Kidney (tissue), 14 donors: ENCODE data around the gene YAP1. TPM values are rescaled to one million over a fixed set of nuclear protein-coding genes. Genes with fewer than 3 reads are reported as not detected.

ENCODE experiments used
- DNase-seq, 5 donors: peaks; one replicate each; pipeline ENCODE4 v3.0.0-alpha.2; 2013 to 2020
- FAIRE-seq: peaks from 2 replicates; lab custom pipeline; 2012; peaks lifted over from hg19 to GRCh38; lab: Jason Lieb, UNC
- H3K27ac ChIP-seq, 2 donors: one replicate each; pipeline ENCODE4 v1.7.0; 2013; ENCODE audit warnings: low read depth in 2 of 2, low read length in 2 of 2, inconsistent platforms in 1 of 2
- H3K27me3 ChIP-seq: one replicate; pipeline ENCODE4 v1.7.1; 2013; ENCODE audit warnings: low read length, inconsistent platforms; ENCODE audit not compliant: control insufficient read depth, insufficient read depth
- H3K36me3 ChIP-seq, 3 donors: one replicate each; pipeline versions ENCODE4 v1.7.0 to v1.7.1; 2013; ENCODE audit warnings: low read length in 3 of 3, control low read depth in 1 of 3, inconsistent platforms in 1 of 3; ENCODE audit not compliant: insufficient read depth in 3 of 3, control insufficient read depth in 2 of 3
- H3K4me1 ChIP-seq, 3 donors: one replicate each; pipeline versions ENCODE4 v1.7.0 to v1.7.1; 2013; ENCODE audit warnings: low read length in 3 of 3, inconsistent platforms in 1 of 3, low read depth in 1 of 3; ENCODE audit not compliant: control insufficient read depth in 2 of 3, insufficient read depth in 2 of 3
- H3K4me3 ChIP-seq, 3 donors: one replicate each; pipeline versions ENCODE4 v1.7.0 to v1.8.1; 2013; ENCODE audit warnings: low read length in 3 of 3, control low read depth in 1 of 3, inconsistent platforms in 1 of 3
- H3K9ac ChIP-seq, 3 donors: one replicate each; pipeline versions ENCODE4 v1.7.0 to v1.7.1; 2013; ENCODE audit warnings: low read length in 3 of 3, control low read depth in 1 of 3, inconsistent platforms in 1 of 3
- H3K9me3 ChIP-seq, 3 donors: one replicate each; pipeline versions ENCODE4 v1.7.0 to v1.7.1; 2013; ENCODE audit warnings: low read length in 3 of 3, control low read depth in 1 of 3, inconsistent platforms in 1 of 3; ENCODE audit not compliant: control insufficient read depth in 2 of 3, insufficient read depth in 1 of 3
- CTCF ChIP-seq: IDR thresholded peaks from 3 replicates; pipeline ENCODE4 v1.5.1; 2012; ENCODE audit warnings: mild to moderate bottlenecking, moderate library complexity, borderline replicate concordance; ENCODE audit not compliant: insufficient read depth; ENCODE audit errors: extremely low read depth
- intact Hi-C: fragments of 100-400 bp; cut with DNase I; formaldehyde crosslinking; loops from one replicate; pipeline ENCODE4 v1.11.1; 2022
- polyA plus RNA-seq: library from polyadenylated mRNA; stranded (reverse); fragments of 350-450 nt; fragmentation: Illumina TruSeq; extraction: RNeasy Lipid Tissue Mini Kit (QIAGEN cat#74804); gene quantifications from one replicate; pipeline ENCODE4 v1.2.3, GENCODE V29; 2014; ENCODE audit warnings: low read depth, low replicate concordance; ENCODE audit not compliant: insufficient read depth
- total RNA-seq: library from RNA; stranded (reverse); fragmentation: NEBNext Ultra II Directional; extraction: Animal tissue kit (Norgen Biotek cat#: 25700); gene quantifications from one replicate; pipeline ENCODE4 v1.2.1, GENCODE V29; 2021
- donor health status: control.
- donor health status: control.
- donor health status: control.
- donor health status: control.
- donor health status: control.
- donor health status: DM: yes; HTN: yes; CAD: no.
- donor health status: Normal renal cell carcinoma (clear cell type).

The YAP1 gene
- total and polyA plus RNA-seq, 2 donors from 2014 or later, result 21.5 to 106 TPM

- intact Hi-C loops, result no loop called here
- Histone ChIP-seq H3K36me3 (no peaks in the 10 kb centered on the region), H3K4me1 (peaks cover 0 to 4% (median 0%) of the 10 kb centered on the region in 3 donors), H3K9ac (no peak overlapping the region), H3K27ac (no peak overlapping the region), H3K4me3 (no peak overlapping the region), H3K27me3 (no peaks in the 10 kb centered on the region), H3K9me3 (no peaks in the 10 kb centered on the region)
- no peak for TF ChIP-seq CTCF
- DNase-seq (peak in 1 of 5 donors; percentile 12), FAIRE-seq (no peak)
Measured at GRCh38 chr11:102269927-102270326, 159.7 kb downstream of the YAP1 start.

- Histone ChIP-seq H3K36me3 (no peaks in the 10 kb centered on the region), H3K4me3 (no peak overlapping the region), H3K27me3 (no peaks in the 10 kb centered on the region), H3K4me1 (peaks cover 0 to 4% (median 0%) of the 10 kb centered on the region in 3 donors), H3K27ac (no peak overlapping the region), H3K9me3 (no peaks in the 10 kb centered on the region), H3K9ac (no peak overlapping the region)
- intact Hi-C loops, result no loop called here
- DNase-seq, result no peak
- no peak for TF ChIP-seq CTCF
- no peak for FAIRE-seq
Measured at GRCh38 chr11:102272047-102272824, 162.0 kb downstream of the YAP1 start.

- no peak for FAIRE-seq
- intact Hi-C loops, result no loop called here
- no peak overlapping the region for H3K9ac ChIP-seq
- H3K27me3 ChIP-seq, result no peaks in the 10 kb centered on the region
- TF ChIP-seq CTCF, result no peak
- H3K36me3 ChIP-seq, result no peaks in the 10 kb centered on the region
- no peak for DNase-seq
- H3K9me3 ChIP-seq, result no peaks in the 10 kb centered on the region
- H3K27ac ChIP-seq, result no peak overlapping the region
- no peak overlapping the region for H3K4me3 ChIP-seq
- no peaks in the 10 kb centered on the region for H3K4me1 ChIP-seq
Measured at GRCh38 chr11:102274628-102275027, 164.4 kb downstream of the YAP1 start.
